Spleen (tissue), 11 donors: Measurements from ENCODE around the gene PRKAG3. TPM values are rescaled to one million over a fixed set of nuclear protein-coding genes. Genes with fewer than 3 reads are reported as not detected.
A peak's percentile ranks its signal among the peaks of the same experiment; 100 is the strongest.

Experiments
- DNase-seq: peaks from one replicate; pipeline ENCODE4 v3.0.0-alpha.2; 2020
- H3K27ac ChIP-seq, 8 donors: fragments of 200-600 bp; sonication (generic) in 7 of 8; 1 replicate in 4 of 8; 2 replicates in 4 of 8; pipeline versions ENCODE4 v1.5.0 to v1.8.0; 2016 to 2021; ENCODE audit warnings: inconsistent platforms in 4 of 8, mild to moderate bottlenecking in 4 of 8, moderate library complexity in 1 of 8
- H3K27me3 ChIP-seq, 7 donors: fragments of 200-600 bp; sonication (generic) in 6 of 7; replicated peaks in 1 of 7; 1 replicate in 4 of 7; 2 replicates in 3 of 7; pipeline versions ENCODE4 v1.5.0 to v1.8.0; 2016 to 2021; ENCODE audit warnings: inconsistent platforms in 3 of 7, mild to moderate bottlenecking in 1 of 7
- H3K36me3 ChIP-seq, 6 donors: fragments of 200-600 bp; sonication (generic) in 5 of 6; 1 replicate in 4 of 6; 2 replicates in 2 of 6; pipeline versions ENCODE4 v1.5.0 to v1.8.0; 2016 to 2021; ENCODE audit warnings: inconsistent platforms in 2 of 6
- H3K4me1 ChIP-seq, 6 donors: fragments of 200-600 bp; sonication (generic) in 5 of 6; 1 replicate in 3 of 6; 2 replicates in 3 of 6; pipeline versions ENCODE4 v1.5.0 to v1.8.0; 2016 to 2021; ENCODE audit warnings: inconsistent platforms in 3 of 6
- H3K4me3 ChIP-seq, 8 donors: fragments of 200-600 bp; sonication (generic) in 7 of 8; 1 replicate in 4 of 8; 2 replicates in 4 of 8; pipeline versions ENCODE4 v1.5.0 to v1.8.0; 2016 to 2021; ENCODE audit warnings: inconsistent platforms in 4 of 8, mild to moderate bottlenecking in 4 of 8, moderate library complexity in 2 of 8
- H3K9me3 ChIP-seq, 8 donors: fragments of 200-600 bp; sonication (generic) in 7 of 8; 1 replicate in 4 of 8; 2 replicates in 4 of 8; pipeline versions ENCODE4 v1.5.0 to v1.8.0; 2016 to 2021; ENCODE audit warnings: inconsistent platforms in 4 of 8
- POLR2A ChIP-seq, 3 donors: fragments of 450-650 bp; IDR thresholded peaks; one replicate each; pipeline ENCODE4 v1.5.1; 2017; ENCODE audit warnings: antibody characterized with exemption in 3 of 3, mild to moderate bottlenecking in 1 of 3
- POLR2AphosphoS5 ChIP-seq, 3 donors: sonication (generic); formaldehyde crosslinking; IDR thresholded peaks; one replicate each; pipeline ENCODE4 v1.5.1; 2017; ENCODE audit warnings: antibody characterized with exemption in 3 of 3
- WGBS, 5 donors: extraction: QIAGEN DNeasy Blood & Tissue Kit in 3 of 5; methylation state at CpG; one replicate each; pipeline versions ENCODE4 v1.1.5 to v1.1.7; 2013 to 2018; 5-methylcytosine and 5-hydroxymethylcytosine counted together
- intact Hi-C: fragments of 100-400 bp; cut with DNase I; formaldehyde crosslinking; loops from one replicate; pipeline ENCODE4 v1.15.0; 2023; ENCODE audit warnings: low total_unique reads
- polyA plus RNA-seq, 3 donors: library from polyadenylated mRNA; stranded (reverse); fragments of 200-250 nt; gene quantifications; one replicate each; pipeline ENCODE4 v1.2.1, GENCODE V29; 2013
- total RNA-seq, 7 donors: library from RNA; depleted of rRNA in 3 of 7; stranded (reverse); fragments of >200 nt in 3 of 7; fragmentation: NEBNext Ultra II Directional in 4 of 7; extraction: Animal tissue kit (Norgen Biotek cat#: 25700) in 4 of 7; gene quantifications; one replicate each; pipeline versions ENCODE4 v1.1.0 to v1.2.1, GENCODE V29; 2016 to 2021
- TF ChIP-seq, protein P1 (sequence below), 11 experiments: fragments of 200-600 bp in 7 of 11; fragments of 450-650 bp in 4 of 11; sonication (generic) in 4 of 11; IDR thresholded peaks in 8 of 11; conservative IDR thresholded peaks in 3 of 11; 1 replicate in 7 of 11; 2 replicates in 4 of 11; pipeline versions ENCODE4 v1.4.0 to v1.8.0; 2016 to 2021; ENCODE audit warnings: antibody characterized with exemption in 11 of 11, inconsistent platforms in 4 of 11, mild to moderate bottlenecking in 1 of 11
- donor health status: healthy with polysubstance abuse.
- donor health status: DM: no; HTN: no; CAD: no; lungs with moderate emphysema.
- donor health status: DM: no; HTN: no; CAD: no.
- donor health status: Bipolar disorder and iron deficiency.
- donor health status: healthy.
- donor health status: DM: no; HTN: no; CAD: no.
- donor health status: DM: yes; HTN: yes; CAD: no.

PRKAG3 gene
- total and polyA plus RNA-seq, 10 donors: not detected

- intact Hi-C loops: no loop called here
- Histone ChIP-seq H3K9me3 (no peaks in the 10 kb centered on the region), H3K27ac (peak overlapping the region in 4 of 8 donors; percentile 57 to 67 (median 64)), H3K27me3 (peaks cover 3 to 100% (median 46%) of the 10 kb centered on the region in 7 donors), H3K4me3 (peak overlapping the region in 7 of 8 donors; percentile 16 to 68 (median 36)), H3K4me1 (peaks cover 12 to 53% (median 28%) of the 10 kb centered on the region in 6 donors), H3K36me3 (no peaks in the 10 kb centered on the region)
- TF ChIP-seq POLR2A (IDR thresholded peaks at IDR 0.05) (no peak), POLR2AphosphoS5 (IDR thresholded peaks at IDR 0.05) (no peak)
- TF ChIP-seq, protein P1, sequence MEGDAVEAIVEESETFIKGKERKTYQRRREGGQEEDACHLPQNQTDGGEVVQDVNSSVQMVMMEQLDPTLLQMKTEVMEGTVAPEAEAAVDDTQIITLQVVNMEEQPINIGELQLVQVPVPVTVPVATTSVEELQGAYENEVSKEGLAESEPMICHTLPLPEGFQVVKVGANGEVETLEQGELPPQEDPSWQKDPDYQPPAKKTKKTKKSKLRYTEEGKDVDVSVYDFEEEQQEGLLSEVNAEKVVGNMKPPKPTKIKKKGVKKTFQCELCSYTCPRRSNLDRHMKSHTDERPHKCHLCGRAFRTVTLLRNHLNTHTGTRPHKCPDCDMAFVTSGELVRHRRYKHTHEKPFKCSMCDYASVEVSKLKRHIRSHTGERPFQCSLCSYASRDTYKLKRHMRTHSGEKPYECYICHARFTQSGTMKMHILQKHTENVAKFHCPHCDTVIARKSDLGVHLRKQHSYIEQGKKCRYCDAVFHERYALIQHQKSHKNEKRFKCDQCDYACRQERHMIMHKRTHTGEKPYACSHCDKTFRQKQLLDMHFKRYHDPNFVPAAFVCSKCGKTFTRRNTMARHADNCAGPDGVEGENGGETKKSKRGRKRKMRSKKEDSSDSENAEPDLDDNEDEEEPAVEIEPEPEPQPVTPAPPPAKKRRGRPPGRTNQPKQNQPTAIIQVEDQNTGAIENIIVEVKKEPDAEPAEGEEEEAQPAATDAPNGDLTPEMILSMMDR (IDR thresholded peaks at IDR 0.05 in 8 of 11, conservative IDR thresholded peaks at IDR 0.05 in 3 of 11): no peak
- peak; percentile 71 for DNase-seq
- 5 to 8% (median 7%) methylated on average over 26 to 47 of the region's 47 CpGs for WGBS, 5 donors
Measured at GRCh38 chr2:218859988-218860831, 28.6 kb upstream of the PRKAG3 start.

DNA sequence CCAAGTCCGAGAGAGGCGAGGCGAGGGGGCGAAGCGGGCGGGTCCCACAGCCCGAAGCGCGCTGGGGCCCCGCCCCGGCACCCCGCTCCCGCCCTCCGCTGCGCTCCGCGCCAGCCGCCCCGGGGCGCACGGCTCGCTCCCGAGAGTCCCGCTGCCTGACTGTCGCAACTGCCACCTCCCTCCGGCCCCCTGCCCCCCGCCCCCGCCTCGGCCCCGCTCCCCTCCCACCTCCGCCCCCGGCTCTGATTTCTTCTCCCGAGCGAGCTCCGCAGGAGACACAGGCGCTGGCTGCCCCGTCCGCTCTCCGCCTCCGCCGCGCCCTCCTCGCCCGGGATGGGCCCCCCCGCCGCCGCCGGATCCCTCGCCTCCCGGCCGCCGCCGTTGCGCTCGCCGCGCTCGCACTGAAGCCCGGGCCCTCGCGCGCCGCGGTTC, 28.0 kb upstream of the PRKAG3 start, which contains the start of gene WNT6:
TSS of gene WNT6 (plus strand) at position 250 of the 432 bp plus-strand sequence. CDS start 233 bp downstream, outside the sequence.
- intact Hi-C loops: no loop called here
- H3K27me3 ChIP-seq: peaks cover 3 to 100% (median 48%) of the 10 kb centered on the region in 7 donors
- peaks cover 12 to 53% (median 28%) of the 10 kb centered on the region in 6 donors for H3K4me1 ChIP-seq
- no peak for TF ChIP-seq POLR2A (IDR thresholded peaks at IDR 0.05)
- TF ChIP-seq, protein P1 (IDR thresholded peaks at IDR 0.05 in 8 of 11, conservative IDR thresholded peaks at IDR 0.05 in 3 of 11): no peak
- no peak for TF ChIP-seq POLR2AphosphoS5 (IDR thresholded peaks at IDR 0.05)
- no peaks in the 10 kb centered on the region for H3K36me3 ChIP-seq
- WGBS, 5 donors: 1 to 3% (median 2%) methylated on average over 26 to 64 of the region's 64 CpGs
- H3K9me3 ChIP-seq: no peaks in the 10 kb centered on the region
- peak within 1 kb of the TSS in 4 of 8 donors; percentile 57 to 67 (median 64) for H3K27ac ChIP-seq
- H3K4me3 ChIP-seq: peak within 1 kb of the TSS; percentile 5 to 68 (median 34)
- no peak for DNase-seq

GRCh38 chr2:218858671-218859555, 27.3 kb upstream of the PRKAG3 start:
- H3K4me3 ChIP-seq: peak overlapping the region in 6 of 8 donors; percentile 5 to 68 (median 38)
- H3K4me1 ChIP-seq: peaks cover 12 to 53% (median 28%) of the 10 kb centered on the region in 6 donors
- intact Hi-C loops: no loop called here
- peaks cover 3 to 100% (median 48%) of the 10 kb centered on the region in 7 donors for H3K27me3 ChIP-seq
- 4 to 7% (median 6%) methylated on average over 41 to 51 of the region's 51 CpGs for WGBS, 5 donors
- peak; percentile 64 for DNase-seq
- no peaks in the 10 kb centered on the region for H3K36me3 ChIP-seq
- TF ChIP-seq POLR2AphosphoS5 (IDR thresholded peaks at IDR 0.05) (no peak), POLR2A (IDR thresholded peaks at IDR 0.05) (no peak)
- TF ChIP-seq, protein P1 (IDR thresholded peaks at IDR 0.05 in 8 of 11, conservative IDR thresholded peaks at IDR 0.05 in 3 of 11): no peak
- no peaks in the 10 kb centered on the region for H3K9me3 ChIP-seq
- peak overlapping the region in 3 of 8 donors; percentile 28 to 67 (median 66) for H3K27ac ChIP-seq
